Left ventricle myocardium superior (tissue), 1 donor: Measurements from ENCODE around the gene HLA-DRA. TPM values are rescaled to one million over a fixed set of nuclear protein-coding genes. Genes with fewer than 3 reads are reported as not detected.
A peak's percentile ranks its signal among the peaks of the same experiment; 100 is the strongest.
"Not testable (repeated sequence)": the region's sequence is repeated elsewhere in the genome, so short reads cannot be mapped to it uniquely, and the experiment has no call there.

ENCODE experiments used
- ATAC-seq: fragments of 200-7000 bp; cut with Tn5 transposase; one replicate; pipeline ENCODE4 v1.9.1; 2020; ENCODE audit warnings: mild to moderate bottlenecking, moderate library complexity
- DNase-seq: peaks from one replicate; pipeline ENCODE4 v3.0.0-alpha.2; 2020
- intact Hi-C: fragments of 100-400 bp; cut with micrococcal nuclease; formaldehyde crosslinking; loops from one replicate; pipeline ENCODE4 v1.11.0; 2022
- total RNA-seq: library from RNA; stranded (reverse); fragmentation: NEBNext Ultra II Directional; extraction: Animal tissue kit (Norgen Biotek cat#: 25700); gene quantifications from one replicate; pipeline ENCODE4 v1.2.1, GENCODE V29; 2021
- donor health status: DM: no; HTN: yes; CAD: no; lungs with severe emphysema.

Gene HLA-DRA
- total RNA-seq, 1 donor from 2014 or later, result 109 TPM

DNA sequence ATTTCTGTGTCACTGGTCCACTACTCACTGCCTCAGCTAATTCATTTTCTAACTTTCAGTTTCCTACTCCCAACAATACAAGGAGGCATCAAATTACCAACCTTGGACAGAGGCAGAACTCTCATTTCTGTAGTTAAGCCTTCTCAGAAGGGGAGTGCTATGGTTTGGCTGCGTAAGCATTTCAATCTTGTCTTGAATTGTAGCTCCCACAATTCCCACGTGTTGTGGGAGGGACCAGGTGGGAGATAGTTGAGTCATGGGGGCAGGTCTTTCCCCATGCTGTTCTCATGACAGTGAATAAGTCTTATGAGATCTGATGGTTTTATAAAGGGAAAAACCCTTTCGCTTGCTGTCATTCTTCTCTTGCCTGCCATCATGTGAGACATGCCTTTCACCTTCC lies 22.9 kb downstream of the HLA-DRA start:
- intact Hi-C loops, result no loop called here
- no peak for DNase-seq
- ATAC-seq, result no peak

DNA sequence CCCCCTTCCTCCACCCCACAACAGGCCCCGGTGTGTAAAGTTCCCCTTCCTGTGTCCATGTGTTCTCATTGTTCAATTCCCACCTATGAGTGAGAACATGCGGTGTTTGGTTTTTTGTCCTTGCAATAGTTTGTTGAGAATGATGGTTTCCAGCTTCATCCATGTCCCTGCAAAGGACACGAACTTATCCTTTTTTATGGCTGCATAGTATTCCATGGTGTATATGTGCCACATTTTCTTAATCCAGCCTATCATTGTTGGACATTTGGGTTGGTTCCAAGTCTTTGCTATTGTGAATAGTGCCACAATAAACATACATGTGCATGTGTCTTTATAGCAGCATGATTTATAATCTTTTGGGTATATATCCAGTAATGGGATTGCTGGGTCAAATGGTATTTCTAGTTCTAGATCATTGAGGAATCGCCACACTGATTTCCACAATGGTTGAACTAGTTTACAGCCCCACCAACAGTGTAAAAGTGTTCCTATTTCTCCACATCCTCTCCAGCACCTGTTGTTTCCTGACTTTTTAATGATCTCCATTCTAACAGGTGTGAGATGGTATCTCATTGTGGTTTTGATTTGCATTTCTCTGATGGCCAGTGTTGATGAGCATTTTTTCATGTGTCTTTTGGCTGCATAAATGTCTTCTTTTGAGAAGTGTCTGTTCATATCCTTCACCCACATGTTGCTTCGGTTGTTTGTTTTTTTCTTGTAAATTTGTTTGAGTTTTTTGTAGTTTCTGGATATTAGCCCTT lies 28.2 kb downstream of the HLA-DRA start:
- DNase-seq, ATAC-seq, intact Hi-C loops: not testable (repeated sequence)

DNA sequence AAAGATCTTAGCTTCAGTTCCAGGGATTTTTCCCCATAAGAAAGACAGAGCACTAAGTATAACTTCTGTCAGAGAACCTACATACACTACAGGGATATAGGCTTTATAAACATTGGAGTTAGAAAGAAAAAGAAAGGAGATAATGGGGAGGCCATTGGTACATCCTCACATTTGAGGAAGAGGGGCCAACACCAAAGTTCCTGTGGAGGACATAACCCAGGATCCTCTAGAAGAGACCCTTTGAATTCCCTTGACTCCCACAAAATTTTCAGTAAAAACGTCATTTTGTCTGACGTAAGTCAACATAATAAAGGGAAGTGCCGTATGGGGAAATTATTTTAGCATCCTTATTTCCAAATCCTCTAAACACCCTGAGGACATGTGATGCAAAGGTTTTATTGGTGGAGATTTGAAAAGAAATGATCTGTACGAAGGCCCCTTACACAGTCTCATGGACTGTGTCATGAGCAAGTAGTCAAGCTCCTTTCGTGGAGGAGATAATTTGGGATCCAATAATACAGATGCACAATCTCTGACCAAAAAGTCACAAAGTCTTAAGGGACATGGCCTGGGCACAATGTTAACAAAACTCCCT lies 33.2 kb downstream of the HLA-DRA start:
- intact Hi-C loops, result no loop called here
- ATAC-seq (no peak), DNase-seq (no peak)

DNA sequence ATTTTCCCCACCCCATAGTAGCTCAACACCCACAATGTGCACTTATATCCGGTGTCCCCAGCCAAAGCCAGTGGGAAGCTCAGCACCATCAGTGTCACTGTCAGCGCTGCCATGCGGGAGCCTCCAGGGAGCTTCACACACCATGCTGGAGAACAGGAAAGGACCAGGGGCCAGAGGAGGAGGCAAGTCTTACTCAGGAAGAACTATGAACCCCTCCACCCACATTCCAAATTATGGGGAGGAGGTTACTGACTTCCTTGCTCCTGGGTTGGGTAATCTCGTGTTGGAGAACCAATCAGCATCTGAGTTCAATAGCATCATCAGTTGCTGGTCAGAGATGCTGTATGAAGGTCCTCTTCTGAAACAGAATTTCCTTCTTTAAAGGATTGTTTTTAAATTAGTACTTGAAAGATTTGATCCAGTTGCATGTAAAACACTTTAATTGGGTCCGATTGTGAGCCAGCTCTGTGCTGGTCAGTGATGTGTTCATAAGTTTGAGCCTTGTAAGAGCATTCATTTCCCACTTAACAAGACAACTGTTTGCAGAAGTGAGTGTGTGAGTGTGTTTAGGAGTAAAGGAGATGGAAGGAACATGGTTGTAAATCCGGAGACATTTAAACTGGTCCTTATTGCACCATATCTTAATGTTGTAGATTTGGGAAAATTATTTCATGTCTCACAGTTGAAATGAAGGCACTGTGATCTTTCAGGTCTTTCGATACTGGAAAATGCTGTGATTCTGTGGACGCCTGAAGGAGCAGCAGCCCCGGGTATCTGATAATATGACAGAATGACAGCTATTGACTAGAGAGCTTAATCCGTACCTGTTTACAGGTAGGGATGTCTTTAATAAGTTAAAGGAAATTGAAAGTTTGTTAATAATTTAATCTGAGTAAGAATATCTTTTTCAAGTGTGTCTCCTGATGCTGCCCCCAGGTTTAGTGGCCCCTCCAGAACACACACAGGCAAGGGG lies 34.0 kb downstream of the HLA-DRA start:
- DNase-seq, intact Hi-C loops: not testable (repeated sequence)
- peak; percentile 75 for ATAC-seq

DNA sequence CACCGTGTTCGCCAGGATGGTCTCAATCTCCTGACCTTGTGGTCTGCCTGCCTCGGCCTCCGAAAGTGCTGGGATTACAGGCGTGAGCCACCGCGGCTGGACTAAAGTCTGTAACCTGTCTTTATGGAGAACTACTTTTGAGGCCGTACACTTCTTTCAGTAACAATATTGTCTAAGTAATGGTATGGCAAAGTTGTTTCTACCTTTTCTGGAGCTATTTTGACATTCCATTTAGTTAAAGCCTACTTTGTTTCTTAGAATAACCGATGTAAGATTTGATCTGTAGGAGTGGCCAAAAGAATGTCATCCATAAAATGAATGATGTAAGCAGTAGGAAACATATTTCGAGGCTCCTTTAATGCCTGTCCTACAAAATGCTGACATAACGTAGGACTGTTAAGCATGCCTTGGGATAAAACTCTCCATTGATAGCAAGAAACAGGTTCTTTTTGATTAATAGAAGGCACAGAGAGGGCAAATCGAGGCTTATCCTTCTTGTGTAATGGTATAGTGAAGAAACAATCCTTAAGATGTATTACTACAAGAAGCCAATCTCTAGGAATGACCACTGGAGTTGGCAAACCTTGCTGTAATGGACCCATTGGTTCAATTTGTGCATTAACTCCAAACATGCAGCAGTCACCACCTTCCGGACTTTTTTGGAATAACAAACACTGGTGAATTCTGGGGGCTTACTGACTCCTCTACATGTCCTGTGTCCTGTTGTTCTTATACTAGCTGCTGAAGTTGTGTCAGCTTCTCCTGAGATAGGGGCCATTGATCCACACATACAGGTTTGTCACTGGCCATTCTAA lies 35.9 kb downstream of the HLA-DRA start:
- ATAC-seq (no peak), DNase-seq (no peak)
- intact Hi-C loops, result no loop called here

DNA sequence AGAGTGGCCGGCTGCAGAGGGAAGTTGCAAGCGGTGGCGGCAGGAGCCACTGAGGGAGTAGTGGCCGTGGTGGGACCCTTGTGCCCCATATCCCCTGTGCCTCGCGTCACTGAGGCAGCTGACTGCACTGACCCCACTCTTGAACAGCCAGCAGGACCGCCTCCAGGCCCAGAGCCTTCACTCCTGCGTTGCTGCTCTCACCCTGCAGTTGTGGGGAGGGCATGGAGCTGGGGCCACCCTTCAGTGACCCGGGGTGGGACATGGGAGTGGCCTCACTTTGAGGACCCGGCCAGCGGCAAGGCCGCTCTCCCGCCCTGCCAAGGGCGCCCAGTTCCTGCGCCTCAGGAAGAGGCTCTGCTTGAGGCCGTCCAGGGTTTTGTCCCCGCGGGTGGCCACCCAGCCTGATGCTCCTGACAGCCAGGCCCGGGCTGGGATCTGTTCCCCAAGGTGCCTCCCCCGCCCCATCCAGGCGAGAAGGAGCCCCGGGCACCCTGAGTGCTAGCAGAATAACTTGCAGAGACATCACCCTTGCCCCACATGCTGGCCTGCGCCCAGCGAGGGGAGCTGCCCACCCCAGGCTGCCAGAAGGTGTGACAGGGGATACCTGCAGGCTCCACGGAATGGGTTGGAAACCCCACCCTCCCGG lies 44.4 kb downstream of the HLA-DRA start:
- intact Hi-C loops, result no loop called here
- DNase-seq (no peak), ATAC-seq (no peak)

DNA sequence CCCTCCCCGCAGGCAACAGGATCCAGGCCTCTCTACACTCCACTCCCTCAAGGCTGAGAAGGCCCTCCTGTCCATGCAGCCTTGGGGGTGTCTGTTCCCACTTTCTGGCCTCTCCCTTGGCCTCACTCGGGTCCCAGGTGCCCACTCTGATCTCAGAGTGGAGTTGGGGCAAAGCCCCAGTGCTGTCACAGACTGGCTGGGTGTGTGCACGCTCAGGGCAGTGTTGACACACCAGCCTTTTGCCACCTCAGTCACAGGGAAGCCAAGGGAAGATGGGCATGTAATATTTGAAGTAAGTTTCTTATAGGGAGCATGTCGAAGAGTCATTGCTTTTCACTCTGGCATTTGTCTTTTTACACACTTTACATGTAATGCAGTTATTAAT lies 44.9 kb downstream of the HLA-DRA start:
- intact Hi-C loops, result no loop called here
- no peak for ATAC-seq
- DNase-seq, result no peak

DNA sequence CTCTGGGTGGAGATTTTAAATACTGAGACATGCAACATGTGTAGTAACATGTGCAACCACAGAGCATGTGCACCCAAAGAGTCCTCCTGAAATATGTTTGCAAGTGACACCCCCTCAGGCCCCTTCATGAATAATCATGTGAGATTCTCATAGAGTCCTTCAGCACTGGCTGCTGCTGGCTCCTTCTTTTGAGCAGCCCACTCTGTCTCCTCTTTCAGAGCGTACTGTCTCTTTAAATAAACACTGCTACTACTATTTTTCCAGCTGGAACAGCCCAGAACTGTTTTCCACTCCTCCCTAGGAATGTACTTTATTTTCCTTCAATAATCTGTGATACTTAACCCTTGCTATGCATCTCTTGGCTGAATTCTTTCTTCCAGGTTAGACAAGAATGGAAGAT lies 48.4 kb downstream of the HLA-DRA start:
- ATAC-seq, result peak; percentile 82
- intact Hi-C loops, result no loop called here
- DNase-seq, result no peak

DNA sequence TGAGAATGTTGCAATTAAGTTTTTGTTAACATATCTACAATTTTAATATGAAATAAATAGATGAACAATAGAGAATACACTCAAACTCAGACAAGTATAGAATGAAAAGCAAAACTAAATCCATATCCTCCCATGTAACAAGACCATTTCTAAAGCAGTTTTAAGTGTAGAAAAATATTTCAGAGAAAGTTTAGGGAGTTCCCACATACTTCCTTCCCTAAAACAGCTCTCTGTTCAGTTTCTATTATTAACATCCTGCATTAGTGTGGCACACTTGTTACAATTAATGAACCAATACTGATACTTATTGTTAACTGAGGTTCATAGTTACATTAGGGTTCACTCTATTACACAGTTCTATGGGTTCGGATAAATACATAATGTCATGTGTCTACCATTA lies 52.0 kb downstream of the HLA-DRA start:
- ATAC-seq (no peak), DNase-seq (no peak)
- intact Hi-C loops, result no loop called here

DNA sequence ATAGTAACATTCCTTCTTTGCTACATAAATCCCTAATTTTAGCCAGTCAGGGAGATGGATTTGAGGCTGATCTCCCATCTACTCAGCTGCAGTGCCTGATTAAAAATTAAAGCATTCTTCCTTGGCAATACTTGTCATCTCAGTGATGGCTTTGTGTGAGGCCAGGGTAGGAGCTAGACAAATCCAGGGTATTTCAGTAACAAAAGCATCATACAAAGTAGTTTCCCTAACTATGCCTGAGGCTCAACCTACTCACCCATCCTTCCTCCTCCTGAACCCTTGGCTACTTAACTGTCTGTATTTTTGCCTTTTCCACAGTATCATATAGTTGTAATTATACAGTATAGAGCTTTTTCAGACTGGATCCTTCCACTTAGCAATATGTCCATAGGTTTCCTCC lies 52.7 kb downstream of the HLA-DRA start:
- peak; percentile 54 for ATAC-seq
- no peak for DNase-seq
- intact Hi-C loops, result no loop called here

Other genes with a start within 250 kb of the HLA-DRA start
- 46.5 TPM for gene PBX2, start 249.7 kb upstream of the HLA-DRA start, total RNA-seq
- gene GPSM3, start 247.2 kb upstream of the HLA-DRA start, total RNA-seq, result 5.9 TPM
- 22.5 TPM for gene NOTCH4, start 215.8 kb upstream of the HLA-DRA start, total RNA-seq
- gene TSBP1, start 68.0 kb upstream of the HLA-DRA start, total RNA-seq, result not detected
- not detected for gene BTNL2, start 32.7 kb upstream of the HLA-DRA start, total RNA-seq
- 19.5 TPM for gene HLA-DRB5, start 90.4 kb downstream of the HLA-DRA start, total RNA-seq
- gene HLA-DRB1, start 150.0 kb downstream of the HLA-DRA start, total RNA-seq, result 34.3 TPM
- 4.9 TPM for gene HLA-DQA1, start 197.5 kb downstream of the HLA-DRA start, total RNA-seq
- gene HLA-DQB1, start 226.8 kb downstream of the HLA-DRA start, total RNA-seq, result 4.4 TPM